HL-60 (cell line): ENCODE data around the gene TNRC6A.

Source experiments
- DNase-seq, 2 experiments: peaks; one replicate each; pipeline ENCODE4 v3.0.0-alpha.2; 2010 to 2020; ENCODE audit warnings: low read depth in 1 of 2, low spot score in 1 of 2
- H3K27ac ChIP-seq: fragments of 250-450 bp; sonication (Bioruptor Pico); replicated peaks from 2 replicates; pipeline ENCODE4 v1.5.1; 2020; ENCODE audit warnings: mild to moderate bottlenecking, moderate library complexity
- H3K27me3 ChIP-seq: fragments of 250-450 bp; sonication (Bioruptor Pico); 2 replicates; pipeline ENCODE4 v1.5.1; 2021; ENCODE audit warnings: mild to moderate bottlenecking, moderate library complexity; ENCODE audit not compliant: insufficient read depth, poor library complexity, severe bottlenecking
- H3K4me3 ChIP-seq: replicated peaks from 2 replicates; pipeline ENCODE4 v1.5.1; 2011; ENCODE audit warnings: mild to moderate bottlenecking, control low read depth, low read length; ENCODE audit not compliant: insufficient read depth
- GABPA ChIP-seq: IDR thresholded peaks from 2 replicates; pipeline ENCODE4 v1.6.1; 2012; ENCODE audit warnings: low read depth
- POLR2AphosphoS5 ChIP-seq: IDR thresholded peaks from 2 replicates; pipeline ENCODE4 v1.6.1; 2012; ENCODE audit warnings: low read depth
- SPI1 ChIP-seq: IDR thresholded peaks from 2 replicates; pipeline ENCODE4 v1.6.1; 2012; ENCODE audit warnings: low read depth, mild to moderate bottlenecking, borderline replicate concordance
- TF ChIP-seq, protein P1 (sequence below): IDR thresholded peaks from 2 replicates; pipeline ENCODE4 v1.6.1; 2012; ENCODE audit warnings: low read depth; ENCODE audit not compliant: insufficient replicate concordance
- TF ChIP-seq, protein P2 (sequence below): IDR thresholded peaks from one replicate; pipeline ENCODE4 v1.5.1; 2011; ENCODE audit warnings: low read length, control low read depth, inconsistent platforms; ENCODE audit not compliant: insufficient read depth

The TNRC6A gene

DNA sequence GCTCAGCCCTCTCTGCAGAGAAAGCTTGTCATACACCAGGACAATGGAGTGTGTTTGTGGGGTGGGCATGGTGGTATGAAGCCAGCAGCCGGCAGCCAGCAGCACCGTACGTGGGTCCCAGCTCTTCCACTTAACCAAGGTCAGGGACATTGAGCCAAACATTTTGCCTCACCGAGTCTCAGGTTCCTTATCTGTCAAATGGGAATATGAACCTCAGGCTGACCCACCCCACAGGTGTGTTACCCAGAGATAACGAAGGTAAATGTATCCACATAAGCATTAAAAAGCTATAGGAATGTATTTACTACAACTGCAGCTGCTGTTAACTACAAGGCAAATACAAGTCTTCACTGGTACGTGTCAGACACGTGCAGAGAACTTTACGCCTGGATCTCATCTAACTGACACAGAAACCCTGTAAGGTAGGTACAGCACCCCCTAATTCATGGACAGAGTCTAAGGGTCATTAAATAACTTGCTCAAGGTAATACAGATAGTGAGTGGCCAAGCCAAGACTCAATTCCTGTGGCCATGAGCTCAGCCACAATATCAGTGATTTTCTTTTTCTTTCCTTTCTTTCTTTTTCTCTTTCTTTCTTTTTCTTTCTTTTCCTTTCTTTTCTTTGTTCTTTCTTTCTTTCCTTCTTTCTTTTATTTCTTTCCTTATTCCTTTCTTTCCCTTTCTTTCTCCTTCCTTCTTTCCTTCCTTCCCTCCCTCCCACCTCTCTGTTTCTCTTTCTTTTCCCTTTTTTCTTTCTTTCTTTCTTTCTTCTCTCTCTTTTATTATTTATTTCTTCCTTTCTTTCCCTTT is 117.3 kb downstream of the TNRC6A start:
- H3K4me3 ChIP-seq, result no peak overlapping the region
- DNase-seq, result no peak
- no peak overlapping the region for H3K27ac ChIP-seq
- no peaks in the 10 kb centered on the region for H3K27me3 ChIP-seq
- TF ChIP-seq, protein P1, sequence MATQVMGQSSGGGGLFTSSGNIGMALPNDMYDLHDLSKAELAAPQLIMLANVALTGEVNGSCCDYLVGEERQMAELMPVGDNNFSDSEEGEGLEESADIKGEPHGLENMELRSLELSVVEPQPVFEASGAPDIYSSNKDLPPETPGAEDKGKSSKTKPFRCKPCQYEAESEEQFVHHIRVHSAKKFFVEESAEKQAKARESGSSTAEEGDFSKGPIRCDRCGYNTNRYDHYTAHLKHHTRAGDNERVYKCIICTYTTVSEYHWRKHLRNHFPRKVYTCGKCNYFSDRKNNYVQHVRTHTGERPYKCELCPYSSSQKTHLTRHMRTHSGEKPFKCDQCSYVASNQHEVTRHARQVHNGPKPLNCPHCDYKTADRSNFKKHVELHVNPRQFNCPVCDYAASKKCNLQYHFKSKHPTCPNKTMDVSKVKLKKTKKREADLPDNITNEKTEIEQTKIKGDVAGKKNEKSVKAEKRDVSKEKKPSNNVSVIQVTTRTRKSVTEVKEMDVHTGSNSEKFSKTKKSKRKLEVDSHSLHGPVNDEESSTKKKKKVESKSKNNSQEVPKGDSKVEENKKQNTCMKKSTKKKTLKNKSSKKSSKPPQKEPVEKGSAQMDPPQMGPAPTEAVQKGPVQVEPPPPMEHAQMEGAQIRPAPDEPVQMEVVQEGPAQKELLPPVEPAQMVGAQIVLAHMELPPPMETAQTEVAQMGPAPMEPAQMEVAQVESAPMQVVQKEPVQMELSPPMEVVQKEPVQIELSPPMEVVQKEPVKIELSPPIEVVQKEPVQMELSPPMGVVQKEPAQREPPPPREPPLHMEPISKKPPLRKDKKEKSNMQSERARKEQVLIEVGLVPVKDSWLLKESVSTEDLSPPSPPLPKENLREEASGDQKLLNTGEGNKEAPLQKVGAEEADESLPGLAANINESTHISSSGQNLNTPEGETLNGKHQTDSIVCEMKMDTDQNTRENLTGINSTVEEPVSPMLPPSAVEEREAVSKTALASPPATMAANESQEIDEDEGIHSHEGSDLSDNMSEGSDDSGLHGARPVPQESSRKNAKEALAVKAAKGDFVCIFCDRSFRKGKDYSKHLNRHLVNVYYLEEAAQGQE, result no peak
- TF ChIP-seq POLR2AphosphoS5 (no peak), SPI1 (no peak), GABPA (no peak)

DNA sequence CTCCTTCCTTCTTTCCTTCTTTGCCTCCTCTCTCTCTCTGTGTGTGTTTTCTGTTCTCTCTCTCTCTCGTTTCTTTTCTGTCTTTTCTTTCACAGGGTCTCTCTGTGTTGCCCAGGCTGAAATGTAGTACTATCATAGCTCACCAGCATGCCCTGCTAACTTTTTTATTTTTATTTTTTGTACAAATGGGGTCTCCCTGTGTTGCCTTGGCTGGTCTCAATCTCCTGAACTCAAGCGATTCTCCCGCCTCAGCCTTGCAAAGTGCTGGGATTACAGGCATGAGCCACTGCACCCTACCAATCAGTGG is 117.9 kb downstream of the TNRC6A start:
- DNase-seq, result no peak
- Histone ChIP-seq H3K27me3 (no peaks in the 10 kb centered on the region), H3K27ac (no peak overlapping the region), H3K4me3 (no peak overlapping the region)
- TF ChIP-seq SPI1, result no peak

DNA sequence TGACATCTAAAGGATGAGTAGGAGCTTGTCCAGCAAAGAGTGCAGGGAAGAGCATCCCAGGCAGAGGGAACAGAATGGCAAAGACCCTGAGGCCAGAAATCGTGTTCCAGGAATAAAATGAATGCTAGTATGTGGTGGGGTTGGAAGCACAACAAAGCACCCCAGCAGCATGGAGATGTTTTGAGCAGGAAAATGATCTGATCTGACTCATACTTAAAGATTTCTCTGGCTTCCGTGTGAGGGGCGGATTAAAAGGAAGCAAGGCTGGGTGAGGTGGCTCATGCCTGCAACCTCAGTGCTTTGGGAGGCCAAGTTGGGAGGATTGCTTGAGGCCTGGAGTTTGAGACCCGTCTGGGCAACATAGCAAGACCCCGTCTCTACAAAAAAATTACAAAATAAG is 118.6 kb downstream of the TNRC6A start:
- Histone ChIP-seq H3K27me3 (no peaks in the 10 kb centered on the region), H3K4me3 (no peak overlapping the region), H3K27ac (no peak overlapping the region)
- no peak for DNase-seq
- TF ChIP-seq, protein P2, sequence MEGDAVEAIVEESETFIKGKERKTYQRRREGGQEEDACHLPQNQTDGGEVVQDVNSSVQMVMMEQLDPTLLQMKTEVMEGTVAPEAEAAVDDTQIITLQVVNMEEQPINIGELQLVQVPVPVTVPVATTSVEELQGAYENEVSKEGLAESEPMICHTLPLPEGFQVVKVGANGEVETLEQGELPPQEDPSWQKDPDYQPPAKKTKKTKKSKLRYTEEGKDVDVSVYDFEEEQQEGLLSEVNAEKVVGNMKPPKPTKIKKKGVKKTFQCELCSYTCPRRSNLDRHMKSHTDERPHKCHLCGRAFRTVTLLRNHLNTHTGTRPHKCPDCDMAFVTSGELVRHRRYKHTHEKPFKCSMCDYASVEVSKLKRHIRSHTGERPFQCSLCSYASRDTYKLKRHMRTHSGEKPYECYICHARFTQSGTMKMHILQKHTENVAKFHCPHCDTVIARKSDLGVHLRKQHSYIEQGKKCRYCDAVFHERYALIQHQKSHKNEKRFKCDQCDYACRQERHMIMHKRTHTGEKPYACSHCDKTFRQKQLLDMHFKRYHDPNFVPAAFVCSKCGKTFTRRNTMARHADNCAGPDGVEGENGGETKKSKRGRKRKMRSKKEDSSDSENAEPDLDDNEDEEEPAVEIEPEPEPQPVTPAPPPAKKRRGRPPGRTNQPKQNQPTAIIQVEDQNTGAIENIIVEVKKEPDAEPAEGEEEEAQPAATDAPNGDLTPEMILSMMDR, result no peak
- TF ChIP-seq GABPA, result no peak
- TF ChIP-seq SPI1, result no peak
- TF ChIP-seq, protein P1, result no peak
- TF ChIP-seq POLR2AphosphoS5, result no peak

DNA sequence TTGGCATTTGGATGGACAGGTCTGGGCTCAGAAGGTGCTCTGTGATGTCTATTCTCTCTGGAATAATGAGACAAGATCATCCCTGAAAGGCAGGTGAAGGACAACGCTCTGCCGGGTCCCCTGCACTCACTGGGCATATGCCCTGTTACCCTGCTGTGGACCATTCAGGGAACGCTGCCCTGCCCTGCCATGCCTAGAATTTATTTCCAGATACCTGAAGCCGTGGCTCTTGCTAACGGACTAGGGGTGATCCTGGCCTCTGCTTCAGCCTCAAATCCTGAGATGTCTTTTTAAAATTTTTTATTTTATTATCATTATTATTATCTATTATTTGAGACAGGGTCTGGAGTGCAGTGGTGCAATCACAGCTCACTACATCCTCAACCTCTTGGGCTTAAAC is 120.2 kb downstream of the TNRC6A start:
- no peak for DNase-seq
- H3K27ac ChIP-seq, result no peak overlapping the region
- no peaks in the 10 kb centered on the region for H3K27me3 ChIP-seq
- H3K4me3 ChIP-seq, result no peak overlapping the region
- TF ChIP-seq GABPA (no peak), SPI1 (no peak), POLR2AphosphoS5 (no peak)
- TF ChIP-seq, protein P1, result no peak
- TF ChIP-seq, protein P2, result no peak
